ENCODE data around the gene SLC17A3. TPM values are rescaled to one million over a fixed set of nuclear protein-coding genes. Genes with fewer than 3 reads are reported as not detected.

SLC17A3 gene
- total RNA-seq, 1 experiment from 2014 or later: not detected

DNA sequence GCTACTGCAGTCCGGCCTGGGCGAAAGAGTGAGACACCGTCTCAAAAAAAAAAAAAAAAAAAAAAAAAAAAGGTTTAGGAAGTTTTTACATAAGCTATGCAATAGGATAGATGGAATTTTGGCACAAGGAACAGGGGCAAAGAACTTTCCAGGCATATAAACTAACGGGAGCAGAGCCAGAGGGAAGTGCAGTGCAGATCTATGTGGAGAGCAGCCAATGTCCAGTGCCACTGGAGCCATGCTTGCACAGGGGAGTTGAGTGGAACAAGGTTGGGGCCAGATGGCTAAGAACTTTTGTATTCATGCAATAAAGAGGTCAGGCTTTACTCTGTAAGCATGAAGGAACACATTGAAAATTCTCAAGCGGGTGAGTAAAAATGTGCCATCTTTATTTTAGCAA is 45.6 kb upstream of the SLC17A3 start:
- no peaks in the 10 kb centered on the region for H3K79me2 ChIP-seq (ENCODE audit: low read length)
- no peaks in the 10 kb centered on the region for H3K9me2 ChIP-seq (replicated peaks; ENCODE audit: low read length)
- no peaks in the 10 kb centered on the region for H3F3A ChIP-seq (ENCODE audit: low read length, unreplicated experiment)
- H3K4me3 ChIP-seq (ENCODE audit: low read length): no peak overlapping the region
- H3K27ac ChIP-seq (ENCODE audit: low read length): no peak overlapping the region
- DNase-seq (no peak), ATAC-seq (no peak)
- H3K27me3 ChIP-seq (ENCODE audit: low read length): 0 out of 2 replicates have a peak, but pooled peaks cover 2% of the 10 kb centered on the region
- no peak overlapping the region for H2AFZ ChIP-seq (ENCODE audit: low read length)
- H3K9ac ChIP-seq (ENCODE audit: low read length): no peak overlapping the region
- no peaks in the 10 kb centered on the region for H3K4me1 ChIP-seq (ENCODE audit: insufficient read depth, low read length)
- no peaks in the 10 kb centered on the region for H4K20me1 ChIP-seq (ENCODE audit: low read length)
- TF ChIP-seq EZH2phosphoT487 (IDR thresholded peaks at IDR 0.05; ENCODE audit: borderline replicate concordance, low read length) (no peak), EZH2 (IDR thresholded peaks at IDR 0.05; ENCODE audit: low read length, unreplicated experiment) (no peak), CTCF (conservative IDR thresholded peaks at IDR 0.05; ENCODE audit: low read depth, low read length) (no peak)
- no peak overlapping the region for H3K4me2 ChIP-seq (ENCODE audit: low read length)
- POLR2A ChIA-PET (ENCODE audit: unreplicated experiment): no interaction called here
- H3K9me3 ChIP-seq (ENCODE audit: low read length): no peaks in the 10 kb centered on the region
- H3K36me3 ChIP-seq (ENCODE audit: low read depth, low read length): no peaks in the 10 kb centered on the region
- intact Hi-C loops (cut with micrococcal nuclease): no loop called here
- CTCF ChIA-PET: no interaction called here
- no TSS peak for BruUV-seq (replicated peaks)

DNA sequence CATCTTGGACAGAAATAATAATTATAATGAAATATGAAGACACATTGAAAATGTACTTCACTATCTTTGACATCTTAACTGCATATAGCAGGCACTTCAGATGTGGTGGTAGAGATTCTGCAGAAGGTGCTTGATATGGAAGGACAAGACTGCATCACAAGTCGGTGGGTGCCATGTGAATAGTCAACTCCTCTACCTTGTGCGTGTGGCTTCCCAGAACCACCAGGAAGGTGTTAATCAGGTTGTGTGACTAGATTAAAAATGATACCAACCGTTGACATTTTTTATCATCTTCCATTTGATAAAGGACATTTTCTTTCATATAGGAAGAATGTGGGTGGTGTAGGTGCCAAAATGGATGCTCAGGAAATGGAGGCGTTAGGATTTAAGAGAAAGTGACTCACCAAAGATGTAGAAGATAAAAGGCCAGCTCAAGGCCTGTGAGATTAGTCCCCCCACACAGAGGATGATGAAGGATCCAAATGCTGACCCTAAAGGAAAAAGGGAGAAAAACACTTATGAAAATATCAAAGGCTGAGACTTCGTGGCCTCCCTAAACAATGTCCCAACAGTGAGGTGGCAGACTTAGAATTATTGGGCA is 44.1 kb upstream of the SLC17A3 start:
- BruUV-seq (replicated peaks): no TSS peak
- H3K4me1 ChIP-seq (ENCODE audit: insufficient read depth, low read length): no peaks in the 10 kb centered on the region
- no peak overlapping the region for H2AFZ ChIP-seq (ENCODE audit: low read length)
- DNase-seq (no peak), ATAC-seq (no peak)
- no peak overlapping the region for H3K27ac ChIP-seq (ENCODE audit: low read length)
- H3K27me3 ChIP-seq (ENCODE audit: low read length): peaks cover 13% of the 10 kb centered on the region; the same call in 1 of the 2 replicates
- no peak overlapping the region for H3K9ac ChIP-seq (ENCODE audit: low read length)
- no peak overlapping the region for H3K4me3 ChIP-seq (ENCODE audit: low read length)
- H3K36me3 ChIP-seq (ENCODE audit: low read depth, low read length): no peaks in the 10 kb centered on the region
- no peaks in the 10 kb centered on the region for H3K9me3 ChIP-seq (ENCODE audit: low read length)
- ChIA-PET CTCF (no interaction called here), POLR2A (ENCODE audit: unreplicated experiment) (no interaction called here)
- no peak for TF ChIP-seq CTCF (conservative IDR thresholded peaks at IDR 0.05; ENCODE audit: low read depth, low read length)
- no peak for TF ChIP-seq EZH2phosphoT487 (IDR thresholded peaks at IDR 0.05; ENCODE audit: borderline replicate concordance, low read length)
- no peak for TF ChIP-seq EZH2 (IDR thresholded peaks at IDR 0.05; ENCODE audit: low read length, unreplicated experiment)
- no peaks in the 10 kb centered on the region for H4K20me1 ChIP-seq (ENCODE audit: low read length)
- intact Hi-C loops (cut with micrococcal nuclease): no loop called here
- H3K9me2 ChIP-seq (replicated peaks; ENCODE audit: low read length): no peaks in the 10 kb centered on the region
- H3F3A ChIP-seq (ENCODE audit: low read length, unreplicated experiment): no peaks in the 10 kb centered on the region
- no peaks in the 10 kb centered on the region for H3K79me2 ChIP-seq (ENCODE audit: low read length)
- no peak overlapping the region for H3K4me2 ChIP-seq (ENCODE audit: low read length)

DNA sequence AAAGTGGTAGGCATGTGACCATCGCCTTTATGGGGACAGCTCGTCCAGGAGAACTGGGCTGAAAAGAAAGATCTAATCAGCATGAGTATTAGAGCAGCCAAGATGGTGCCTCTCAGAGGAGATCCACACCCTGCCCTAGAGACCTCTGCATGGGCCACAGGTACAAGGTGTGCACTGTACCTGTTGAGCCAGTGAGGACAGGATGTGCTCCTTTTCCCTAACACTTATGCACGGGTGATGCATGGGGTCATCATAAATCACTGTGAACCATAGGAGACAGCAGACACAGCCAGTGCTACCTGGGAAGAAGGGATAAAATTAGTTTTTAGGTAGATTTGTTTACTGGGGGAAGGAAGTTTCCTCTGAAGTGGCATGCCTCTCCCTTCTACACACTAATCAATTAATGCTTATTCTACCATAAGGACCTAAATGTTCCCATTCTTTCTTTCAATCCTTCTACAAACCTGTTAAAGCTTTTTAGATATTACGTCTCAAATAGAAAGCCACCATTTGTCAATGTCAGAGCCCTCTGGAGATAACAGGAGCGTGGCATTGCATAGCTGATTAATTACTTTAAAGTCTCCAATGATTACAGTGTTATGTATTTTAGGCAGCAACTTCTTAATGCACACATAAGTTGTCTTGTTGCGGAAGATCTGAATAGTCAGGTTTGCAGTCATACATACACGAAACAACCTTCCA is 42.9 kb upstream of the SLC17A3 start:
- H3K27ac ChIP-seq (ENCODE audit: low read length): no peak overlapping the region
- no peaks in the 10 kb centered on the region for H3K79me2 ChIP-seq (ENCODE audit: low read length)
- H3K4me2 ChIP-seq (ENCODE audit: low read length): no peak overlapping the region
- H3K27me3 ChIP-seq (ENCODE audit: low read length): peaks cover 16% of the 10 kb centered on the region; the same call in 1 of the 2 replicates
- H2AFZ ChIP-seq (ENCODE audit: low read length): no peak overlapping the region
- ATAC-seq (no peak), DNase-seq (no peak)
- TF ChIP-seq CTCF (conservative IDR thresholded peaks at IDR 0.05; ENCODE audit: low read depth, low read length) (no peak), EZH2 (IDR thresholded peaks at IDR 0.05; ENCODE audit: low read length, unreplicated experiment) (no peak), EZH2phosphoT487 (IDR thresholded peaks at IDR 0.05; ENCODE audit: borderline replicate concordance, low read length) (no peak)
- intact Hi-C loops (cut with micrococcal nuclease): no loop called here
- no peaks in the 10 kb centered on the region for H3F3A ChIP-seq (ENCODE audit: low read length, unreplicated experiment)
- H3K4me3 ChIP-seq (ENCODE audit: low read length): no peak overlapping the region
- no peaks in the 10 kb centered on the region for H3K9me2 ChIP-seq (replicated peaks; ENCODE audit: low read length)
- no peaks in the 10 kb centered on the region for H3K4me1 ChIP-seq (ENCODE audit: insufficient read depth, low read length)
- no peaks in the 10 kb centered on the region for H3K9me3 ChIP-seq (ENCODE audit: low read length)
- no peaks in the 10 kb centered on the region for H3K36me3 ChIP-seq (ENCODE audit: low read depth, low read length)
- no TSS peak for BruUV-seq (replicated peaks)
- H3K9ac ChIP-seq (ENCODE audit: low read length): no peak overlapping the region
- no peaks in the 10 kb centered on the region for H4K20me1 ChIP-seq (ENCODE audit: low read length)
- ChIA-PET POLR2A (ENCODE audit: unreplicated experiment) (no interaction called here), CTCF (no interaction called here)

All from PC-3 (cell line).